NB4 (cell line): ENCODE measurements around the gene PDE9A.

ENCODE experiments used
- MAX ChIP-seq: IDR thresholded peaks from 2 replicates; pipeline ENCODE4 v1.6.1; 2011; ENCODE audit warnings: low read depth, low read length
- POLR2A ChIP-seq: IDR thresholded peaks from 2 replicates; pipeline ENCODE4 v1.6.1; 2011; ENCODE audit warnings: mild to moderate bottlenecking; ENCODE audit not compliant: insufficient read length; ENCODE audit errors: extremely low read depth
- TF ChIP-seq, protein P1 (sequence below): IDR thresholded peaks from one replicate; pipeline ENCODE4 v1.5.1; 2012; ENCODE audit warnings: low read depth, low read length

- TF ChIP-seq, protein P1, sequence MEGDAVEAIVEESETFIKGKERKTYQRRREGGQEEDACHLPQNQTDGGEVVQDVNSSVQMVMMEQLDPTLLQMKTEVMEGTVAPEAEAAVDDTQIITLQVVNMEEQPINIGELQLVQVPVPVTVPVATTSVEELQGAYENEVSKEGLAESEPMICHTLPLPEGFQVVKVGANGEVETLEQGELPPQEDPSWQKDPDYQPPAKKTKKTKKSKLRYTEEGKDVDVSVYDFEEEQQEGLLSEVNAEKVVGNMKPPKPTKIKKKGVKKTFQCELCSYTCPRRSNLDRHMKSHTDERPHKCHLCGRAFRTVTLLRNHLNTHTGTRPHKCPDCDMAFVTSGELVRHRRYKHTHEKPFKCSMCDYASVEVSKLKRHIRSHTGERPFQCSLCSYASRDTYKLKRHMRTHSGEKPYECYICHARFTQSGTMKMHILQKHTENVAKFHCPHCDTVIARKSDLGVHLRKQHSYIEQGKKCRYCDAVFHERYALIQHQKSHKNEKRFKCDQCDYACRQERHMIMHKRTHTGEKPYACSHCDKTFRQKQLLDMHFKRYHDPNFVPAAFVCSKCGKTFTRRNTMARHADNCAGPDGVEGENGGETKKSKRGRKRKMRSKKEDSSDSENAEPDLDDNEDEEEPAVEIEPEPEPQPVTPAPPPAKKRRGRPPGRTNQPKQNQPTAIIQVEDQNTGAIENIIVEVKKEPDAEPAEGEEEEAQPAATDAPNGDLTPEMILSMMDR, result no peak
- TF ChIP-seq POLR2A (no peak), MAX (no peak)
Observed at GRCh38 chr21:42787613-42788012, 134.2 kb downstream of the PDE9A start.
